Measurements from ENCODE around the gene ADAMTSL2. TPM values are rescaled to one million over a fixed set of nuclear protein-coding genes. Genes with fewer than 3 reads are reported as not detected.

ADAMTSL2 gene
- total and polyA plus RNA-seq, 10 donors = 1.6 to 11.7 (median 4.3) TPM

DNA sequence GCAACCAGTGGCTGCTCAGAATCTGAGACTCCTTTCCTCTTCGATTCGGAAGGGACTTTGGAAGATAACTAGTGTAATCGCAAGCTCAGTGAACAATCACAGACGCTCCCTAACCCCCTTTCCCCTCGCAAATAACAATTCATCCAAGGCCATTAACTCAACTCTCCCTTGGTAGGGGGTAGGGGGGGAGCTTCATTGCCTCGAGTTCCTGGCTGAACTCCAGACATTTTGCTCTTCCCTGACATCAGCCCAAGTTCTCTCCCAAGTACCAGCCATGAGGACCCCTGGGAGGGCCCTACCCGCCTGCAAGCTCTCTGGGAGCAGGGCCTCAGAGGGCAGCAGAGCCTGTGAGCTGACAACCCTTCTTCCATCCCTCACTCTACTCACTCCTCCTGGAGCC lies 66.2 kb downstream of the ADAMTSL2 start:
- 61 to 81% (median 78%) methylated on average over 7 of the region's 7 CpGs for WGBS, 5 donors
- peaks cover 0 to 35% (median 31%) of the 10 kb centered on the region in 8 donors for H3K9me3 ChIP-seq
- peaks cover 0 to 6% (median 0%) of the 10 kb centered on the region in 6 donors for H3K4me1 ChIP-seq
- H3K36me3 ChIP-seq = no peaks in the 10 kb centered on the region
- peaks cover 0 to 53% (median 7%) of the 10 kb centered on the region in 7 donors for H3K27me3 ChIP-seq (replicated peaks in 1 of 7)
- H3K27ac ChIP-seq = no peak overlapping the region
- H3K4me3 ChIP-seq = no peak overlapping the region
- DNase-seq = no peak
- intact Hi-C loops (cut with DNase I; ENCODE audit: low total_unique reads) = no loop called here
- TF ChIP-seq, protein P1, sequence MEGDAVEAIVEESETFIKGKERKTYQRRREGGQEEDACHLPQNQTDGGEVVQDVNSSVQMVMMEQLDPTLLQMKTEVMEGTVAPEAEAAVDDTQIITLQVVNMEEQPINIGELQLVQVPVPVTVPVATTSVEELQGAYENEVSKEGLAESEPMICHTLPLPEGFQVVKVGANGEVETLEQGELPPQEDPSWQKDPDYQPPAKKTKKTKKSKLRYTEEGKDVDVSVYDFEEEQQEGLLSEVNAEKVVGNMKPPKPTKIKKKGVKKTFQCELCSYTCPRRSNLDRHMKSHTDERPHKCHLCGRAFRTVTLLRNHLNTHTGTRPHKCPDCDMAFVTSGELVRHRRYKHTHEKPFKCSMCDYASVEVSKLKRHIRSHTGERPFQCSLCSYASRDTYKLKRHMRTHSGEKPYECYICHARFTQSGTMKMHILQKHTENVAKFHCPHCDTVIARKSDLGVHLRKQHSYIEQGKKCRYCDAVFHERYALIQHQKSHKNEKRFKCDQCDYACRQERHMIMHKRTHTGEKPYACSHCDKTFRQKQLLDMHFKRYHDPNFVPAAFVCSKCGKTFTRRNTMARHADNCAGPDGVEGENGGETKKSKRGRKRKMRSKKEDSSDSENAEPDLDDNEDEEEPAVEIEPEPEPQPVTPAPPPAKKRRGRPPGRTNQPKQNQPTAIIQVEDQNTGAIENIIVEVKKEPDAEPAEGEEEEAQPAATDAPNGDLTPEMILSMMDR (IDR thresholded peaks at IDR 0.05 in 8 of 11, conservative IDR thresholded peaks at IDR 0.05 in 3 of 11) = no peak
- TF ChIP-seq POLR2AphosphoS5 (IDR thresholded peaks at IDR 0.05) (no peak), POLR2A (IDR thresholded peaks at IDR 0.05) (no peak)

DNA sequence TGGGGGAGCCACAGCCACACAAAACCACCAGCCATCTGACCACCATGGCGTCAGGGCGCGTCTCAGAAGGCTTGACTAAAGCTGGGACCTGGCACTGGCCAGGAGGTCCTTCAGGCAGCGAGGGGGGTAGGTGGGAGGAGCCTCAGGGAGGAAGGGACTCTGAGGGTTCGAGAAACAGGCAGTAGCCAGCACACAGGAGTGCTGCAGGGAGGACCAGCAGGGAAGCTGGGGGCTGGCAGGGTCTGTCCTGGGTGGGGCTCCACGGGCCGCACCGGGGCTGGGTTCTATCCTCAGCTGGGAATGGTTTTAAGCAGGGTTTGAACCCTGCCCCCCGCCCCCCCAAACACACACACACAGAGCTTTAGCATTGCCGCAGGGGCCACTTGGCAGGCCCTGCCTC lies 67.2 kb downstream of the ADAMTSL2 start:
- Histone ChIP-seq H3K4me3 (no peak overlapping the region), H3K9me3 (peaks cover 0 to 26% (median 22%) of the 10 kb centered on the region in 8 donors), H3K27ac (no peak overlapping the region), H3K36me3 (no peaks in the 10 kb centered on the region), H3K4me1 (peaks cover 0 to 6% (median 0%) of the 10 kb centered on the region in 6 donors), H3K27me3 (replicated peaks in 1 of 7) (peaks cover 0 to 61% (median 14%) of the 10 kb centered on the region in 7 donors)
- intact Hi-C loops (cut with DNase I; ENCODE audit: low total_unique reads) = no loop called here
- WGBS, 5 donors = 72 to 91% (median 88%) methylated on average over 5 to 10 of the region's 10 CpGs
- TF ChIP-seq POLR2AphosphoS5 (IDR thresholded peaks at IDR 0.05) (no peak), POLR2A (IDR thresholded peaks at IDR 0.05) (no peak)
- TF ChIP-seq, protein P1 (IDR thresholded peaks at IDR 0.05 in 8 of 11, conservative IDR thresholded peaks at IDR 0.05 in 3 of 11) = no peak
- DNase-seq = no peak

DNA sequence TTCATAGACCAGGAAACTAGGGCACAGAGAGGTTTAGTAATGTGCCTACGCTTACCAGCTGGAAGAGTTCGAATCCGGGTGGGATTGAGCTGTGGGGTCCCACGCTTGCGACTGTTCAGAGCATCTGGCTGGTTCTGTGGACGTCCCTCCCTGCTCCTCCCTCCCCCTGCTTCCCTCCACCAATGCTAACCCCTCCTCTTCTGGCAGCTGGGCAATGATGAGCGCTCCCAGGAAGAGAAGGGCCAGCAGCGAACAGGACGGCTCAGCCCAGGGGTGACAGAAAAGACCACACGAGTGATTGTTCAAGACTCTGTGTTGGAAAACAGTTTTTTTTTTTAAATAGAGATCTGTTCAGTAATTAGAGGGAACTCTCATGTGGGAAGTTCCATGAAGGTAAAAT lies 67.8 kb downstream of the ADAMTSL2 start:
- H3K4me1 ChIP-seq = peaks cover 0 to 6% (median 0%) of the 10 kb centered on the region in 6 donors
- intact Hi-C loops (cut with DNase I; ENCODE audit: low total_unique reads) = no loop called here
- peaks cover 0 to 21% (median 17%) of the 10 kb centered on the region in 8 donors for H3K9me3 ChIP-seq
- no peak for TF ChIP-seq POLR2AphosphoS5 (IDR thresholded peaks at IDR 0.05)
- TF ChIP-seq POLR2A (IDR thresholded peaks at IDR 0.05) = no peak
- TF ChIP-seq, protein P1 (IDR thresholded peaks at IDR 0.05 in 8 of 11, conservative IDR thresholded peaks at IDR 0.05 in 3 of 11) = no peak
- H3K4me3 ChIP-seq = no peak overlapping the region
- DNase-seq = no peak
- H3K27me3 ChIP-seq (replicated peaks in 1 of 7) = peaks cover 0 to 66% (median 14%) of the 10 kb centered on the region in 7 donors
- no peak overlapping the region for H3K27ac ChIP-seq
- 74 to 81% (median 77%) methylated on average over 9 to 10 of the region's 10 CpGs for WGBS, 5 donors
- H3K36me3 ChIP-seq = no peaks in the 10 kb centered on the region

DNA sequence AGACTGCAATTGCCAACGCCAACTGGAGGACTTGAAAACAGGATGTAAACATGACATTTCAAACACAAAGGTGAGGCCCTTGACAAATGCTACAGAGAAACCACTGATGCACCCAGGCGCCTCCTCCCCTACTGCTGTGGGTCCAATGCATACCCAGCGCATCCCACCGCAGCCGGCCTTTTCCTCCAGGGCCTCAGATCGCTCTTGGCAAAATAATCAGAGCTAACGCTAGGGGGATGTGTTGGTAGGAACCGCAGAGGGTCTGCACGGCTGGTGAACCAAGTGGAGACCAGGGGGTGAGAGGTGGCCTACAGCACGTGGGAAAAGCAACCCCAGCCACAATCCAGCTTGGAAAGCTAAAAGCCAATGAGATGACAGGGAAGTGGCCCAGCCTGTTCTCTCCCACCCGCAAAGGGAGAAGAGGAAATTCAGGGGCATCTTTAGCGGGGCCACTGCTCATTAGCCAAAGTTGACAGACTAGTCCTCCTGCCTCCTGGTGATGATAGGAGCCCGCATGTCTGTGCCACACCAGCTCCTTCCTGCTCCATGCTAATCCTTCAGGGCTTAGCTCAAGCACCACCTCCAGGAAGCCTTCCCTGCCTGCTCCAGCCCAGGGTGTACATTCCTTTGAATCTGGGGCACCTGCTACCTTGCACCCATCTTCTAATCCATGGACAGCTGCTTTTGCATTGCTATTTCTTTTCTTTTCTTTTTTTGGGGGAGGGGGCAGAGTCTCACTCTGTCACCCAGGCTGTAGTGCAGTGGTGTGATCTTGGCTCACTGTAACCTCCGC lies 68.8 kb downstream of the ADAMTSL2 start:
- H3K9me3 ChIP-seq = peaks cover 0 to 10% (median 7%) of the 10 kb centered on the region in 8 donors
- TF ChIP-seq, protein P1 (IDR thresholded peaks at IDR 0.05 in 8 of 11, conservative IDR thresholded peaks at IDR 0.05 in 3 of 11) = no peak
- TF ChIP-seq POLR2A (IDR thresholded peaks at IDR 0.05) = no peak
- TF ChIP-seq POLR2AphosphoS5 (IDR thresholded peaks at IDR 0.05) = no peak
- H3K27ac ChIP-seq = no peak overlapping the region
- no peaks in the 10 kb centered on the region for H3K36me3 ChIP-seq
- 36 to 47% (median 40%) methylated on average over 14 of the region's 14 CpGs for WGBS, 5 donors
- no peak for DNase-seq
- peaks cover 0 to 77% (median 24%) of the 10 kb centered on the region in 7 donors for H3K27me3 ChIP-seq (replicated peaks in 1 of 7)
- no peak overlapping the region for H3K4me3 ChIP-seq
- H3K4me1 ChIP-seq = peaks cover 0 to 6% (median 0%) of the 10 kb centered on the region in 6 donors
- intact Hi-C loops (cut with DNase I; ENCODE audit: low total_unique reads) = no loop called here

Measured in spleen (tissue), 11 donors.